GM21526 (cell line): ENCODE data around the gene PRPF6.
A peak's percentile ranks its signal among the peaks of the same experiment; 100 is the strongest.

Experiments
- ATAC-seq: cut with Tn5 transposase; IDR thresholded peaks from one replicate; pipeline ENCODE4 v1.9.1; 2021; ENCODE audit warnings: moderate library complexity; ENCODE audit not compliant: unreplicated experiment, low FRiP score

PRPF6 gene

GRCh38 chr20:64056889-64057627 lies 76.1 kb downstream of the PRPF6 start:
- no peak for ATAC-seq

GRCh38 chr20:64057628-64058498 lies 76.9 kb downstream of the PRPF6 start:
- ATAC-seq, result no peak

GRCh38 chr20:64058536-64058935 lies 77.6 kb downstream of the PRPF6 start:
- no peak for ATAC-seq

GRCh38 chr20:64062276-64062595 lies 81.3 kb downstream of the PRPF6 start:
- ATAC-seq, result no peak

GRCh38 chr20:64062596-64063388 lies 81.9 kb downstream of the PRPF6 start, which contains the start of gene TCEA2:
TSS of gene TCEA2 (plus strand) at chr20:64063198. CDS start at chr20:64063313, 115 bp downstream.
- peak; percentile 56 for ATAC-seq

GRCh38 chr20:64063389-64064144 lies 82.6 kb downstream of the PRPF6 start:
- ATAC-seq, result no peak

- no peak for ATAC-seq
Measured at GRCh38 chr20:64064145-64064698, 83.3 kb downstream of the PRPF6 start.

- ATAC-seq, result no peak
Measured at GRCh38 chr20:64065062-64065973, 84.4 kb downstream of the PRPF6 start.

GRCh38 chr20:64065974-64066343 lies 85.0 kb downstream of the PRPF6 start:
- no peak for ATAC-seq

- no peak for ATAC-seq
Measured at GRCh38 chr20:64067005-64067632, 86.2 kb downstream of the PRPF6 start.

- ATAC-seq, result no peak
Measured at GRCh38 chr20:64067733-64068307, 86.9 kb downstream of the PRPF6 start.

GRCh38 chr20:64068386-64069208 lies 87.7 kb downstream of the PRPF6 start:
- no peak for ATAC-seq

- ATAC-seq, result no peak
Measured at GRCh38 chr20:64069209-64069613, 88.3 kb downstream of the PRPF6 start.

- ATAC-seq, result no peak
Measured at GRCh38 chr20:64069614-64070243, 88.8 kb downstream of the PRPF6 start.

GRCh38 chr20:64070244-64070993 lies 89.5 kb downstream of the PRPF6 start:
- no peak for ATAC-seq
